ENCODE results near the gene LRRC49. TPM values are rescaled to one million over a fixed set of nuclear protein-coding genes. Genes with fewer than 3 reads are reported as not detected.

Gene LRRC49
- total and polyA plus RNA-seq, 10 of the 15 experiments (the other 5 are each of a cell fraction or from before 2014, with no cell fraction given) = 1.4 to 3.7 (median 2.9) TPM

GRCh38 chr15:71043373-71043772 is 150.7 kb downstream of the LRRC49 start:
- intact Hi-C loops (cut with micrococcal nuclease; ENCODE audit: unreplicated experiment) (no loop called here), in situ Hi-C loops (cut with MboI) (no loop called here)
- no peak overlapping the region for H2AFZ ChIP-seq (ENCODE audit: control insufficient read depth, low read depth, low read length)
- H3K27ac ChIP-seq (ENCODE audit: control insufficient read depth, insufficient read depth) = no peak overlapping the region
- H3K9ac ChIP-seq (ENCODE audit: control insufficient read depth, insufficient read depth, low read length) = no peak overlapping the region
- ChIA-PET SMC1A (ENCODE audit: uncharacterized antibody, unreplicated experiment) (no interaction called here), POLR2A (no interaction called here), RAD21 (ENCODE audit: unreplicated experiment) (no interaction called here), CTCF (no interaction called here)
- no peaks in the 10 kb centered on the region for H3K27me3 ChIP-seq (replicated peaks in 1 of 2; ENCODE audit: control insufficient read depth in 2 of 2, insufficient read depth in 2 of 2, low read length in 1 of 2)
- TF ChIP-seq BHLHE40 (IDR thresholded peaks at IDR 0.05; ENCODE audit: borderline replicate concordance in 1 of 2, low read depth in 2 of 2, low read length in 1 of 2) (no peak), SKIL (IDR thresholded peaks at IDR 0.05; ENCODE audit: low read depth, poor library complexity, severe bottlenecking) (no peak), ZNF622 (IDR thresholded peaks at IDR 0.05) (no peak), CHD1 (IDR thresholded peaks at IDR 0.05; ENCODE audit: low read depth, low read length) (no peak), KAT2A (conservative IDR thresholded peaks at IDR 0.05; ENCODE audit: control insufficient read depth, low read depth, low read length) (no peak), ZNF24 (IDR thresholded peaks at IDR 0.05) (no peak), FOXK2 (IDR thresholded peaks at IDR 0.05) (no peak), JUND (IDR thresholded peaks at IDR 0.05; ENCODE audit: low read depth, low read length) (no peak)
- 46% methylated on average over 1 of the region's 1 CpG for WGBS (ENCODE audit: insufficient coverage, insufficient replicate concordance, low lambda C conversion rate, missing lambda C conversion rate)
- no peaks in the 10 kb centered on the region for H3K79me2 ChIP-seq (ENCODE audit: control insufficient read depth, insufficient read depth, low read length)
- FAIRE-seq = no peak
- H3K9me3 ChIP-seq (replicated peaks; ENCODE audit: control insufficient read depth, insufficient read depth, low read length) = no peaks in the 10 kb centered on the region
- H3K4me1 ChIP-seq (ENCODE audit: control insufficient read depth, insufficient read depth, low read length) = no peaks in the 10 kb centered on the region
- no peak overlapping the region for H3K4me2 ChIP-seq (ENCODE audit: control insufficient read depth, insufficient read depth)
- no peaks in the 10 kb centered on the region for H3K36me3 ChIP-seq (ENCODE audit: control insufficient read depth in 2 of 2, insufficient read depth in 2 of 2, low read length in 1 of 2)
- no TSS peak for BruUV-seq (replicated peaks)
- H3K4me3 ChIP-seq = no peak overlapping the region
- no peak for DNase-seq (ENCODE audit: low read depth, low spot score)
- ATAC-seq = no peak
- no peaks in the 10 kb centered on the region for H4K20me1 ChIP-seq (ENCODE audit: control insufficient read depth, insufficient read depth)

All from GM12878 (cell line).